ENCODE measurements around the gene FREM3. TPM values are rescaled to one million over a fixed set of nuclear protein-coding genes. Genes with fewer than 3 reads are reported as not detected.

FREM3 gene
- total and polyA plus RNA-seq, 2 of the 8 experiments (the other 6 are each of a cell fraction or from before 2014, with no cell fraction given), result 0.03 to 0.11 TPM

DNA sequence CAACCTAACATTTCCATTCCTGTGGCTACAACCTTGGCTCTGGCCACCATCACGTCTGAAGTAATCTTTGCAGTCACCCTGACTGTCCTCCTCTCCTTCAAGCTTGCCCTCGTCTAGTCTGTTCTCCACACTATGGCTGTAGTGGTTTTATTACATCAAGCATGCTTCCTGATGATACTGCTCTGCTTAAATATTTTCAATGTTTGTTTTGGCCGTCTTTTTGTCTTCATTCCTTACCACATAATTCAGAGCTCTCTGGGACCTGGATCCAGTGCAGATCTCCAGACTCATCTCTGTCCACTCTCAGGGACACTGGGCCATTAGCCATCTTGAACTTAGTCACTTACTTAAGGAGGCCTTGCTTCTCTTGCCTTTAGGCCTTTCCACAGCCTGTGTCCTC lies 27.7 kb upstream of the FREM3 start (continued):
- no peak for TF ChIP-seq RAD21 (IDR thresholded peaks at IDR 0.05 in 1 of 2, conservative IDR thresholded peaks at IDR 0.05 in 1 of 2; ENCODE audit: low read depth in 2 of 2, low read length in 2 of 2)
- no peak for TF ChIP-seq ZNF274 (IDR thresholded peaks at IDR 0.05; ENCODE audit: borderline replicate concordance, extremely low read depth, low read length)
